ENCODE results near the gene CHCHD3. TPM values are rescaled to one million over a fixed set of nuclear protein-coding genes. Genes with fewer than 3 reads are reported as not detected.

Gene CHCHD3
- total RNA-seq, 2 donors from 2014 or later, result 36.1 to 43.0 TPM

DNA sequence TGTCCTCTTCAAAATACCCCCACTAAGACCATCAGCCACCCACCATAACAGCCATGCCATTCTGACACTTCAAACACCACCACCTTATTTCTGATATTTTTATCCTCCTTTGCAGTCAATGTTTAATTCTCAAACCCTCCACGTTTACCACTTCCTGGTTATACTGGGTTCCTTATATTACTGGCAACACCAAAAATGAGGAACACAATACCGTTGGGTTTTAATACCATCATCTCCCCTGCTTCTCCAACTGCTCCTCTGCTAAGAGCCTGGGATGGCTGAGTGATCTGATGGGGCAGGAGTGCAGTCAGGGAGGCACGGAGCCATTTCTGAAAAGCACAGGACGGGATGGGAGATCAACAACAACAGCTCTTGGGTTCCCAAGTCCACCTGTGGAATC lies 140.5 kb downstream of the CHCHD3 start:
- no peak for ATAC-seq (ENCODE audit: insufficient number of reproducible peaks, low FRiP score, low read depth)
- Histone ChIP-seq H3K9me3 (no peaks in the 10 kb centered on the region), H3K36me3 (no peaks in the 10 kb centered on the region), H3K27ac (no peak overlapping the region), H3K4me3 (no peak overlapping the region), H3K27me3 (replicated peaks; ENCODE audit: insufficient read depth) (no peaks in the 10 kb centered on the region), H3K4me1 (ENCODE audit: control insufficient read depth in 1 of 2, low read depth in 2 of 2) (no peaks in the 10 kb centered on the region)
- DNase-seq (ENCODE audit: low spot score), result no peak
- TF ChIP-seq, protein P1, sequence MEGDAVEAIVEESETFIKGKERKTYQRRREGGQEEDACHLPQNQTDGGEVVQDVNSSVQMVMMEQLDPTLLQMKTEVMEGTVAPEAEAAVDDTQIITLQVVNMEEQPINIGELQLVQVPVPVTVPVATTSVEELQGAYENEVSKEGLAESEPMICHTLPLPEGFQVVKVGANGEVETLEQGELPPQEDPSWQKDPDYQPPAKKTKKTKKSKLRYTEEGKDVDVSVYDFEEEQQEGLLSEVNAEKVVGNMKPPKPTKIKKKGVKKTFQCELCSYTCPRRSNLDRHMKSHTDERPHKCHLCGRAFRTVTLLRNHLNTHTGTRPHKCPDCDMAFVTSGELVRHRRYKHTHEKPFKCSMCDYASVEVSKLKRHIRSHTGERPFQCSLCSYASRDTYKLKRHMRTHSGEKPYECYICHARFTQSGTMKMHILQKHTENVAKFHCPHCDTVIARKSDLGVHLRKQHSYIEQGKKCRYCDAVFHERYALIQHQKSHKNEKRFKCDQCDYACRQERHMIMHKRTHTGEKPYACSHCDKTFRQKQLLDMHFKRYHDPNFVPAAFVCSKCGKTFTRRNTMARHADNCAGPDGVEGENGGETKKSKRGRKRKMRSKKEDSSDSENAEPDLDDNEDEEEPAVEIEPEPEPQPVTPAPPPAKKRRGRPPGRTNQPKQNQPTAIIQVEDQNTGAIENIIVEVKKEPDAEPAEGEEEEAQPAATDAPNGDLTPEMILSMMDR (IDR thresholded peaks at IDR 0.05), result no peak

DNA sequence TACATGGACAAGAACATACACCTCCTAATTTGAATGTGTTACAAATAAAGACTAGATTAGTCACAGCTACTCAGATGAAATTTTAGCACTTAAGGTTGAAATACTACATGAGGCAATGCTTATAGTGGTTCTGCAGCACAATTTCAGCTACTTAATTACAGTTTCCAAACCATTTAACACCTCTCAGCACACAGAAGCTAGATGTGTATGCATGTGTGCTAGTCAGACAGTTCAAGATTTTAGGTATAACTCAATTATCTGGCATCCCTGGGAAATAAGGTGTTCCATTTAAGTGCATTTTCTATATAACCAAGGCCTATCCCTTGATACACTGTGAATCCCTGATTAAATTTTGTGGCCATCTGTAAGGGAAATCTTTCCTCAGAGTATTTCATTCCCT lies 141.8 kb downstream of the CHCHD3 start:
- no peak for DNase-seq (ENCODE audit: low spot score)

DNA sequence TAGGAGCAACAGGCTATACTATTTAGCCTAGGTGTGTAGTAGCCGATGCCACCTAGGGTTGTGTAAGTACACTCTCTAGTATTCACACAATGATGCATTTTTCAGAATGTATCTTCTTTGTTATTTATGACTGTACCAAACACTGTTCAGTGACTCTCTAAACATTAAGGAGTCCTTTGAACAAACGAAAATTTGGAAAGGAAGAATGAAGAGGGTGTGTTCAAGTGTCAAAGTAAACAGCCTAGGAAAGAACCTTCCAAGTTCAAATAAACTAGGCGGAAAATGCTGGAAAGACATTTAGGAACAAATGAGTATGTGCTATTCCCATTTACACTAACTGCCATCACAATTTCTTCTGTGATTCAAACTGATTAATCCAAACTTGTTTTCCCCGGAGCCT lies 142.4 kb downstream of the CHCHD3 start:
- ATAC-seq (ENCODE audit: insufficient number of reproducible peaks, low FRiP score, low read depth) (no peak), DNase-seq (ENCODE audit: low spot score) (no peak)
- Histone ChIP-seq H3K27ac (no peak overlapping the region), H3K4me1 (ENCODE audit: control insufficient read depth in 1 of 2, low read depth in 2 of 2) (no peaks in the 10 kb centered on the region), H3K27me3 (replicated peaks; ENCODE audit: insufficient read depth) (no peaks in the 10 kb centered on the region), H3K9me3 (peaks cover 3% of the 10 kb centered on the region), H3K4me3 (no peak overlapping the region), H3K36me3 (no peaks in the 10 kb centered on the region)
- TF ChIP-seq, protein P1 (IDR thresholded peaks at IDR 0.05), result no peak

More for the DNA sequence above, 141.8 kb downstream of the CHCHD3 start:
- Histone ChIP-seq H3K9me3 (peaks cover 3% of the 10 kb centered on the region), H3K4me1 (ENCODE audit: control insufficient read depth in 1 of 2, low read depth in 2 of 2) (no peaks in the 10 kb centered on the region), H3K36me3 (no peaks in the 10 kb centered on the region), H3K27me3 (replicated peaks; ENCODE audit: insufficient read depth) (no peaks in the 10 kb centered on the region), H3K27ac (no peak overlapping the region), H3K4me3 (no peak overlapping the region)
- TF ChIP-seq, protein P1 (IDR thresholded peaks at IDR 0.05), result no peak
- ATAC-seq (ENCODE audit: insufficient number of reproducible peaks, low FRiP score, low read depth), result no peak

DNA sequence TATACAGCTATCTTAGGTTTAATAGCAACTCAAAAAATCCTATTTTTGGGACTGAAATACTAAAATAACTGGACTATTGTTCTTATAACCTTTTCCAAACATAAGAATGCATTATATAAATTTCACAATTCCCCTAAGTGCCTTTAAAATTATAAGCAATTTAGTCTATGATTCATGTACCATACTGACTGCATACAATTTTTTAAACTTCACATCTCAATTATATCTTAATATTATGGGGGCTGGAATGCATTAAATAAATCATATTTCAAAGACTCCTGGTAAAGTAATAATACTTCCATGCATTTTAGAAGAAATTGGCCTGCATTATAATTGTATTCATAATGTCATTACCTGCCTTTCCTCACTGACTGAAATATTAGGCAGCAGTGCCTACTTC lies 144.6 kb downstream of the CHCHD3 start:
- TF ChIP-seq, protein P1 (IDR thresholded peaks at IDR 0.05), result no peak

DNA sequence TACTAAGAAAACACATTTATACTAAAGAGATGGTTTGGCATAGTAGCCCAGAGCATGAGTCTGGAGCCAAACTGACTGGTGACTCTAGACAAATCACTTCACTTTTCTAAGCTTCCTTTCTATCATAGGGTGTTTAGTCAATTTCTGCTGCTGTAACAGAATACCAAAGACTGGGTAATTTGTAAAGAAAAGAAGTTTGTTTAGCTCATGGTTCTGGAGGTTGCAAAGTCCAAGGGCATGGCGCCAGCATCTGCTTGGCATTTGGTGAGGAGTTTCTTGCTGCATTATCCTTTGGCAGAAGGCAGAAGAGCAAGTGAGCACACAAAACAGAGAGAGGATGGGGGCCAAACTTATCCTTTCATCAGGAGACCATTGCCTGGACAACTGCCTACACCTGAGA lies 146.3 kb downstream of the CHCHD3 start:
- Histone ChIP-seq H3K4me3 (no peak overlapping the region), H3K4me1 (ENCODE audit: control insufficient read depth in 1 of 2, low read depth in 2 of 2) (no peaks in the 10 kb centered on the region), H3K27ac (no peak overlapping the region), H3K9me3 (peaks cover 3% of the 10 kb centered on the region), H3K36me3 (no peaks in the 10 kb centered on the region), H3K27me3 (replicated peaks; ENCODE audit: insufficient read depth) (no peaks in the 10 kb centered on the region)
- TF ChIP-seq, protein P1 (IDR thresholded peaks at IDR 0.05), result no peak
- no peak for DNase-seq (ENCODE audit: low spot score)
- ATAC-seq (ENCODE audit: insufficient number of reproducible peaks, low FRiP score, low read depth), result no peak

More for the DNA sequence above, 144.6 kb downstream of the CHCHD3 start:
- H3K4me1 ChIP-seq (ENCODE audit: control insufficient read depth in 1 of 2, low read depth in 2 of 2), result no peaks in the 10 kb centered on the region
- no peak overlapping the region for H3K4me3 ChIP-seq
- H3K27ac ChIP-seq, result no peak overlapping the region
- DNase-seq (ENCODE audit: low spot score) (no peak), ATAC-seq (ENCODE audit: insufficient number of reproducible peaks, low FRiP score, low read depth) (no peak)
- H3K9me3 ChIP-seq, result peaks cover 3% of the 10 kb centered on the region
- H3K36me3 ChIP-seq, result no peaks in the 10 kb centered on the region
- no peaks in the 10 kb centered on the region for H3K27me3 ChIP-seq (replicated peaks; ENCODE audit: insufficient read depth)

Data from thoracic aorta (tissue), 2 donors.